SK-N-SH treated with all-trans-retinoic acid at 6 μM for 48 hours (cell line): ENCODE data around the gene FHOD1.
A peak's percentile ranks its signal among the peaks of the same experiment; 100 is the strongest.

Experiments used
- ATAC-seq: fragments of 200-7000 bp; cut with Tn5 transposase; 3 replicates; pipeline ENCODE4 v1.9.1; 2020; ENCODE audit warnings: mild to moderate bottlenecking, moderate library complexity
- ARNTL ChIP-seq: fragments of 450-650 bp; formaldehyde crosslinking; IDR thresholded peaks from 2 replicates; pipeline ENCODE4 v1.5.0; 2020; ENCODE audit warnings: low read depth, mild to moderate bottlenecking, moderate library complexity, borderline replicate concordance
- BACH2 ChIP-seq: fragments of 250-450 bp; sonication (Bioruptor Pico); IDR thresholded peaks from 2 replicates; pipeline ENCODE4 v1.9.0; 2021; ENCODE audit warnings: mild to moderate bottlenecking, borderline replicate concordance
- CSDC2 ChIP-seq: fragments of 250-450 bp; sonication (Bioruptor Pico); IDR thresholded peaks from 2 replicates; pipeline ENCODE4 v1.5.0; 2020; ENCODE audit warnings: mild to moderate bottlenecking, moderate library complexity
- ESRRG ChIP-seq: fragments of 250-450 bp; sonication (Bioruptor Pico); IDR thresholded peaks from 2 replicates; pipeline ENCODE4 v1.6.1; 2021; ENCODE audit warnings: mild to moderate bottlenecking
- GLIS3 ChIP-seq: fragments of 250-450 bp; sonication (Bioruptor Pico); IDR thresholded peaks from 2 replicates; pipeline ENCODE4 v1.5.0; 2020; ENCODE audit warnings: mild to moderate bottlenecking, moderate library complexity
- ISL1 ChIP-seq: fragments of 250-450 bp; sonication (Bioruptor Pico); IDR thresholded peaks from 2 replicates; pipeline ENCODE4 v2.1.2; 2022; ENCODE audit warnings: mild to moderate bottlenecking, moderate library complexity
- PPARA ChIP-seq: fragments of 250-450 bp; sonication (Bioruptor Pico); IDR thresholded peaks from 2 replicates; pipeline ENCODE4 v1.5.0; 2020; ENCODE audit warnings: mild to moderate bottlenecking, borderline replicate concordance
- RARB ChIP-seq: fragments of 250-450 bp; sonication (Bioruptor Pico); IDR thresholded peaks from 2 replicates; pipeline ENCODE4 v1.8.0; 2021; ENCODE audit warnings: mild to moderate bottlenecking, moderate library complexity
- SNAI2 ChIP-seq: fragments of 250-450 bp; sonication (Bioruptor Pico); IDR thresholded peaks from 2 replicates; pipeline ENCODE4 v1.5.0; 2020; ENCODE audit warnings: mild to moderate bottlenecking, moderate library complexity
- TCF4 ChIP-seq: fragments of 250-450 bp; sonication (Bioruptor Pico); IDR thresholded peaks from 2 replicates; pipeline ENCODE4 v1.8.0; 2021; ENCODE audit warnings: mild to moderate bottlenecking, moderate library complexity, borderline replicate concordance
- ZC3H10 ChIP-seq: fragments of 250-450 bp; sonication (Bioruptor Pico); IDR thresholded peaks from 2 replicates; pipeline ENCODE4 v1.5.1; 2021; ENCODE audit warnings: mild to moderate bottlenecking, moderate library complexity
- ZFP3 ChIP-seq: fragments of 250-450 bp; sonication (Bioruptor Pico); IDR thresholded peaks from 2 replicates; pipeline ENCODE4 v1.5.0; 2020; ENCODE audit warnings: mild to moderate bottlenecking, moderate library complexity
- ZFP30 ChIP-seq: fragments of 450-650 bp; formaldehyde crosslinking; IDR thresholded peaks from 2 replicates; pipeline ENCODE4 v1.5.0; 2022; ENCODE audit warnings: mild to moderate bottlenecking, moderate library complexity
- ZNF565 ChIP-seq: fragments of 450-650 bp; formaldehyde crosslinking; conservative IDR thresholded peaks from 2 replicates; pipeline ENCODE4 v1.5.0; 2020; ENCODE audit warnings: low read depth, mild to moderate bottlenecking, moderate library complexity
- ZNF70 ChIP-seq: fragments of 450-650 bp; formaldehyde crosslinking; IDR thresholded peaks from 2 replicates; pipeline ENCODE4 v1.5.0; 2020; ENCODE audit warnings: mild to moderate bottlenecking, moderate library complexity
- ZNF8 ChIP-seq: fragments of 450-650 bp; formaldehyde crosslinking; IDR thresholded peaks from 2 replicates; pipeline ENCODE4 v1.5.0; 2020; ENCODE audit warnings: mild to moderate bottlenecking, moderate library complexity
- TF ChIP-seq, protein P1 (sequence below): fragments of 250-450 bp; sonication (Bioruptor Pico); IDR thresholded peaks from 2 replicates; pipeline ENCODE4 v1.5.1; 2020; ENCODE audit warnings: low read depth, mild to moderate bottlenecking, moderate library complexity
- TF ChIP-seq, protein P2 (sequence below): fragments of 250-450 bp; sonication (Bioruptor Pico); IDR thresholded peaks from 2 replicates; pipeline ENCODE4 v1.8.0; 2021; ENCODE audit warnings: low read depth, mild to moderate bottlenecking, moderate library complexity, borderline replicate concordance
- TF ChIP-seq, protein P3 (sequence below): fragments of 250-450 bp; sonication (Bioruptor Pico); IDR thresholded peaks from 2 replicates; pipeline ENCODE4 v1.5.0; 2020; ENCODE audit warnings: mild to moderate bottlenecking, moderate library complexity
- TF ChIP-seq, protein P4 (sequence below): fragments of 250-450 bp; sonication (Bioruptor Pico); IDR thresholded peaks from 2 replicates; pipeline ENCODE4 v1.5.1; 2021; ENCODE audit warnings: mild to moderate bottlenecking, moderate library complexity
- TF ChIP-seq, protein P5 (sequence below): fragments of 250-450 bp; sonication (Bioruptor Pico); IDR thresholded peaks from 2 replicates; pipeline ENCODE4 v1.8.0; 2020; ENCODE audit warnings: mild to moderate bottlenecking, moderate library complexity, borderline replicate concordance

FHOD1 gene

DNA sequence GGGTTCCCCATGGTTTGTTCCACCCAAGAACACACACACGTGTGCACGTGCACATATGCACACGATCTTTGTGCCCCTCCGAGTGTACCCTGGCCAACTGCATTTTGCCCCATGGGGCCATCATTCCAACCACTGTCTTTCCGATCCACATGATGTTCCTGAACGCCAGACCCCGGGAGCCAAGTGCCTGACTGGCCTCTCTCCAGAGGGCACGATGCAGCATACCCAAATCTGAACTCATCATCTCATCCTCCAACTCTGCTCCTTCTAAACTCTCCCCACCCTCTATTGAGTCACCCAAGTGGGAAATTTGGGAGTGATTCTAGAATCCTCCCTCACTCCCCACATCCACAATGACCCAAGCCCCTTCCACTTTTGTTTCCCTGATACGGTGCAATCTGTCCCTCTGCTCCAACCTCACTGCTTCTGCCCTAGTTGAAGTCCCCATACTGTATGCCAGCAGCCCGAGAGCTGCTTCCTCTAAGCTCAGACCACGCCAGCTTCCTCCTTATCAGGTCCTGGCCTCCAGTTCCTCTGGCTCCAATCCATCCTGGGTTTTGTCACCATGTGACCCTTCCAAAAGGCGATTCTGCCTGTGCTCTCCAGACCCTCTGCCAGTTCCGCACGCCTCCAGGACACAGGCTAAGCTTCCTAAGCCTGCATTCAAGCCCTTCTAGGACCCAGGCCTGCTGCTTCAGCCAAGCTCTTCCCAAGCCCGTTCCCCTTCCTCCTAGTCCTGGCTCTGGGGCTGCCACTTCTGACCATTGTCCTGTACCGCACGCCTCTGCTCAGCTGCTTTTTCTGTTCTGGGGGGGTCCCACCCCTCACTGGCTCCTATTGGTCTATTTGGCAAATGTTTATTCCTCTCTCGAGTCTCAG, 30.4 kb downstream of the FHOD1 start:
- no peak for TF ChIP-seq ZNF70 (CRISPR knock-in tag)
- TF ChIP-seq ESRRG (CRISPR knock-in tag): no peak
- TF ChIP-seq BACH2 (CRISPR knock-in tag): no peak
- no peak for TF ChIP-seq ISL1 (CRISPR knock-in tag)
- TF ChIP-seq PPARA (CRISPR knock-in tag): no peak
- no peak for TF ChIP-seq TCF4 (CRISPR knock-in tag)
- TF ChIP-seq GLIS3 (CRISPR knock-in tag): no peak
- TF ChIP-seq CSDC2 (CRISPR knock-in tag): no peak
- no peak for TF ChIP-seq ARNTL (CRISPR knock-in tag)
- TF ChIP-seq, protein P1, sequence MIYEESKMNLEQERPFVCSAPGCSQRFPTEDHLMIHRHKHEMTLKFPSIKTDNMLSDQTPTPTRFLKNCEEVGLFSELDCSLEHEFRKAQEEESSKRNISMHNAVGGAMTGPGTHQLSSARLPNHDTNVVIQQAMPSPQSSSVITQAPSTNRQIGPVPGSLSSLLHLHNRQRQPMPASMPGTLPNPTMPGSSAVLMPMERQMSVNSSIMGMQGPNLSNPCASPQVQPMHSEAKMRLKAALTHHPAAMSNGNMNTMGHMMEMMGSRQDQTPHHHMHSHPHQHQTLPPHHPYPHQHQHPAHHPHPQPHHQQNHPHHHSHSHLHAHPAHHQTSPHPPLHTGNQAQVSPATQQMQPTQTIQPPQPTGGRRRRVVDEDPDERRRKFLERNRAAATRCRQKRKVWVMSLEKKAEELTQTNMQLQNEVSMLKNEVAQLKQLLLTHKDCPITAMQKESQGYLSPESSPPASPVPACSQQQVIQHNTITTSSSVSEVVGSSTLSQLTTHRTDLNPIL (CRISPR knock-in tag): no peak
- no peak for TF ChIP-seq SNAI2 (CRISPR knock-in tag)
- TF ChIP-seq ZFP30: no peak
- no peak for TF ChIP-seq ZC3H10 (CRISPR knock-in tag)
- TF ChIP-seq, protein P2, sequence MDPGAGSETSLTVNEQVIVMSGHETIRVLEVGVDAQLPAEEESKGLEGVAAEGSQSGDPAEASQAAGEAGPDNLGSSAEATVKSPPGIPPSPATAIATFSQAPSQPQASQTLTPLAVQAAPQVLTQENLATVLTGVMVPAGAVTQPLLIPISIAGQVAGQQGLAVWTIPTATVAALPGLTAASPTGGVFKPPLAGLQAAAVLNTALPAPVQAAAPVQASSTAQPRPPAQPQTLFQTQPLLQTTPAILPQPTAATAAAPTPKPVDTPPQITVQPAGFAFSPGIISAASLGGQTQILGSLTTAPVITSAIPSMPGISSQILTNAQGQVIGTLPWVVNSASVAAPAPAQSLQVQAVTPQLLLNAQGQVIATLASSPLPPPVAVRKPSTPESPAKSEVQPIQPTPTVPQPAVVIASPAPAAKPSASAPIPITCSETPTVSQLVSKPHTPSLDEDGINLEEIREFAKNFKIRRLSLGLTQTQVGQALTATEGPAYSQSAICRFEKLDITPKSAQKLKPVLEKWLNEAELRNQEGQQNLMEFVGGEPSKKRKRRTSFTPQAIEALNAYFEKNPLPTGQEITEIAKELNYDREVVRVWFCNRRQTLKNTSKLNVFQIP: no peak
- TF ChIP-seq ZNF8 (CRISPR knock-in tag): no peak
- TF ChIP-seq ZFP3 (CRISPR knock-in tag): no peak
- TF ChIP-seq, protein P3, sequence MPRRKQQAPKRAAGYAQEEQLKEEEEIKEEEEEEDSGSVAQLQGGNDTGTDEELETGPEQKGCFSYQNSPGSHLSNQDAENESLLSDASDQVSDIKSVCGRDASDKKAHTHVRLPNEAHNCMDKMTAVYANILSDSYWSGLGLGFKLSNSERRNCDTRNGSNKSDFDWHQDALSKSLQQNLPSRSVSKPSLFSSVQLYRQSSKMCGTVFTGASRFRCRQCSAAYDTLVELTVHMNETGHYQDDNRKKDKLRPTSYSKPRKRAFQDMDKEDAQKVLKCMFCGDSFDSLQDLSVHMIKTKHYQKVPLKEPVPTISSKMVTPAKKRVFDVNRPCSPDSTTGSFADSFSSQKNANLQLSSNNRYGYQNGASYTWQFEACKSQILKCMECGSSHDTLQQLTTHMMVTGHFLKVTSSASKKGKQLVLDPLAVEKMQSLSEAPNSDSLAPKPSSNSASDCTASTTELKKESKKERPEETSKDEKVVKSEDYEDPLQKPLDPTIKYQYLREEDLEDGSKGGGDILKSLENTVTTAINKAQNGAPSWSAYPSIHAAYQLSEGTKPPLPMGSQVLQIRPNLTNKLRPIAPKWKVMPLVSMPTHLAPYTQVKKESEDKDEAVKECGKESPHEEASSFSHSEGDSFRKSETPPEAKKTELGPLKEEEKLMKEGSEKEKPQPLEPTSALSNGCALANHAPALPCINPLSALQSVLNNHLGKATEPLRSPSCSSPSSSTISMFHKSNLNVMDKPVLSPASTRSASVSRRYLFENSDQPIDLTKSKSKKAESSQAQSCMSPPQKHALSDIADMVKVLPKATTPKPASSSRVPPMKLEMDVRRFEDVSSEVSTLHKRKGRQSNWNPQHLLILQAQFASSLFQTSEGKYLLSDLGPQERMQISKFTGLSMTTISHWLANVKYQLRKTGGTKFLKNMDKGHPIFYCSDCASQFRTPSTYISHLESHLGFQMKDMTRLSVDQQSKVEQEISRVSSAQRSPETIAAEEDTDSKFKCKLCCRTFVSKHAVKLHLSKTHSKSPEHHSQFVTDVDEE (CRISPR knock-in tag): no peak
- TF ChIP-seq, protein P4, sequence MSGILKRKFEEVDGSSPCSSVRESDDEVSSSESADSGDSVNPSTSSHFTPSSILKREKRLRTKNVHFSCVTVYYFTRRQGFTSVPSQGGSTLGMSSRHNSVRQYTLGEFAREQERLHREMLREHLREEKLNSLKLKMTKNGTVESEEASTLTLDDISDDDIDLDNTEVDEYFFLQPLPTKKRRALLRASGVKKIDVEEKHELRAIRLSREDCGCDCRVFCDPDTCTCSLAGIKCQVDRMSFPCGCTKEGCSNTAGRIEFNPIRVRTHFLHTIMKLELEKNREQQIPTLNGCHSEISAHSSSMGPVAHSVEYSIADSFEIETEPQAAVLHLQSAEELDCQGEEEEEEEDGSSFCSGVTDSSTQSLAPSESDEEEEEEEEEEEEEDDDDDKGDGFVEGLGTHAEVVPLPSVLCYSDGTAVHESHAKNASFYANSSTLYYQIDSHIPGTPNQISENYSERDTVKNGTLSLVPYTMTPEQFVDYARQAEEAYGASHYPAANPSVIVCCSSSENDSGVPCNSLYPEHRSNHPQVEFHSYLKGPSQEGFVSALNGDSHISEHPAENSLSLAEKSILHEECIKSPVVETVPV (CRISPR knock-in tag): no peak
- peak; percentile 13; the same call in 1 of the 3 replicates for ATAC-seq

DNA sequence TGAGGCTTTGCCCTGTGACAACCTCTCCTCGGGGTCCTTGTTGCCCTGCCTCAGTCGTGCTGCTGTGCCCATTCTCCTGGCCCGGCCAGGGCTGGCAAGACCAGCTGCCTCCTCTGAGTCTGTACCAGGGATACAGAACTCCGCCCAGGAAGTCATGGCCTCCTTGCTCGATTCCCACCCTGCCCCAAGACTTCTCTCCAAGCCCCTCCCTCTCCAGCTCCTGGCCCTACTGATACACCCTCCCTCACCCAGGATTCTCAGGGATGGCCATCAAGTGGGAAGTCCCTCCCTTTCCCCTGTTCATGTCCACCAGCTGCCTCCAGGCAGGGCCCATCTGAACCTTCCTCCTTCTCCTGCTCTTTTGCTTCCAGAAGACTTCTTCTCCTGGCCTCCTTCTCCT, 31.6 kb downstream of the FHOD1 start:
- no peak for ATAC-seq
- no peak for TF ChIP-seq ZNF565 (CRISPR knock-in tag)
- TF ChIP-seq ARNTL (CRISPR knock-in tag): no peak
- no peak for TF ChIP-seq ZC3H10 (CRISPR knock-in tag)
- TF ChIP-seq ISL1 (CRISPR knock-in tag): no peak
- TF ChIP-seq, protein P5, sequence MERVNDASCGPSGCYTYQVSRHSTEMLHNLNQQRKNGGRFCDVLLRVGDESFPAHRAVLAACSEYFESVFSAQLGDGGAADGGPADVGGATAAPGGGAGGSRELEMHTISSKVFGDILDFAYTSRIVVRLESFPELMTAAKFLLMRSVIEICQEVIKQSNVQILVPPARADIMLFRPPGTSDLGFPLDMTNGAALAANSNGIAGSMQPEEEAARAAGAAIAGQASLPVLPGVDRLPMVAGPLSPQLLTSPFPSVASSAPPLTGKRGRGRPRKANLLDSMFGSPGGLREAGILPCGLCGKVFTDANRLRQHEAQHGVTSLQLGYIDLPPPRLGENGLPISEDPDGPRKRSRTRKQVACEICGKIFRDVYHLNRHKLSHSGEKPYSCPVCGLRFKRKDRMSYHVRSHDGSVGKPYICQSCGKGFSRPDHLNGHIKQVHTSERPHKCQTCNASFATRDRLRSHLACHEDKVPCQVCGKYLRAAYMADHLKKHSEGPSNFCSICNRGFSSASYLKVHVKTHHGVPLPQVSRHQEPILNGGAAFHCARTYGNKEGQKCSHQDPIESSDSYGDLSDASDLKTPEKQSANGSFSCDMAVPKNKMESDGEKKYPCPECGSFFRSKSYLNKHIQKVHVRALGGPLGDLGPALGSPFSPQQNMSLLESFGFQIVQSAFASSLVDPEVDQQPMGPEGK (CRISPR knock-in tag): no peak
- no peak for TF ChIP-seq ZFP3 (CRISPR knock-in tag)
- TF ChIP-seq CSDC2 (CRISPR knock-in tag): no peak
- TF ChIP-seq ZFP30: no peak
- TF ChIP-seq, protein P4 (CRISPR knock-in tag): no peak
- TF ChIP-seq RARB: no peak
- no peak for TF ChIP-seq GLIS3 (CRISPR knock-in tag)
- no peak for TF ChIP-seq SNAI2 (CRISPR knock-in tag)
- TF ChIP-seq, all 23 proteins: peak for 0
